Ramos (cell line): ENCODE measurements around the gene ATOH8.
"Not testable (repeated sequence)": the region's sequence is repeated elsewhere in the genome, so short reads cannot be mapped to it uniquely, and the experiment has no call there.

Experiments used
- in situ Hi-C: fragments of 300-500 bp; cut with MboI; formaldehyde crosslinking; loops from one replicate; pipeline ENCODE4 v1.14.3; 2022; ENCODE audit warnings: low sequenced_read_pairs; ENCODE audit not compliant: unreplicated experiment

The ATOH8 gene

GRCh38 chr2:85753525-85754312 is at the start of gene ATOH8:
ATOH8 (plus strand) TSS chr2:85753991; CDS start chr2:85754190, 199 bp downstream.
- in situ Hi-C loops, result no loop called here

GRCh38 chr2:85704038-85704437 is 49.8 kb upstream of the ATOH8 start:
- in situ Hi-C loops, result no loop called here

- in situ Hi-C loops, result no loop called here
Observed at GRCh38 chr2:85704800-85705679, 48.8 kb upstream of the ATOH8 start.

- in situ Hi-C loops, result no loop called here
Observed at GRCh38 chr2:85705680-85706039, 48.1 kb upstream of the ATOH8 start.

GRCh38 chr2:85706063-85706462 is 47.7 kb upstream of the ATOH8 start:
- in situ Hi-C loops, result no loop called here

- in situ Hi-C loops, result no loop called here
Observed at GRCh38 chr2:85706599-85707296, 47.0 kb upstream of the ATOH8 start.

- in situ Hi-C loops, result no loop called here
Observed at GRCh38 chr2:85707304-85707703, 46.5 kb upstream of the ATOH8 start.

- in situ Hi-C loops, result no loop called here
Observed at GRCh38 chr2:85708641-85709040, 45.1 kb upstream of the ATOH8 start.

GRCh38 chr2:85709401-85709811 is 44.4 kb upstream of the ATOH8 start:
- in situ Hi-C loops, result no loop called here

- in situ Hi-C loops, result no loop called here
Observed at GRCh38 chr2:85710687-85711577, 42.9 kb upstream of the ATOH8 start.

GRCh38 chr2:85711578-85712060 is 42.2 kb upstream of the ATOH8 start:
- in situ Hi-C loops, result no loop called here

GRCh38 chr2:85712336-85712735 is 41.5 kb upstream of the ATOH8 start:
- in situ Hi-C loops, result no loop called here

- in situ Hi-C loops, result no loop called here
Observed at GRCh38 chr2:85712849-85713612, 40.8 kb upstream of the ATOH8 start.

GRCh38 chr2:85713836-85714235 is 40.0 kb upstream of the ATOH8 start:
- in situ Hi-C loops, result no loop called here

GRCh38 chr2:85714421-85714820 is 39.4 kb upstream of the ATOH8 start:
- in situ Hi-C loops, result not testable (repeated sequence)

GRCh38 chr2:85714841-85715240 is 39.0 kb upstream of the ATOH8 start:
- in situ Hi-C loops, result no loop called here

GRCh38 chr2:85716346-85716914 is 37.4 kb upstream of the ATOH8 start:
- in situ Hi-C loops, result no loop called here

- in situ Hi-C loops, result no loop called here
Observed at GRCh38 chr2:85717308-85718008, 36.3 kb upstream of the ATOH8 start.
